MCF 10A (cell line): ENCODE measurements around the gene TUBB2A. TPM values are rescaled to one million over a fixed set of nuclear protein-coding genes. Genes with fewer than 3 reads are reported as not detected.
"Not testable (repeated sequence)": the region's sequence is repeated elsewhere in the genome, so short reads cannot be mapped to it uniquely, and the experiment has no call there.

Experiments used
- BruUV-seq: library from RNA; stranded (reverse); fragments of 400-500 nt; replicated peaks from 2 replicates; lab custom pipeline; 2021; lab: Mats Ljungman, UMichigan
- CTCF ChIA-PET: fragments of 300-600 bp; sonication (Branson Sonifier 250); formaldehyde crosslinking; extraction: SDS; loops from one replicate; lab custom pipeline; 2021; ENCODE audit warnings: antibody characterized with exemption, inconsistent platforms; lab: Yijun Ruan, JAX
- POLR2A ChIA-PET: fragments of 300-600, 350-650 bp; sonication (Branson Sonifier 250); formaldehyde crosslinking; extraction: SDS; loops from one replicate; lab custom pipeline; 2020; ENCODE audit warnings: antibody characterized with exemption, inconsistent platforms; lab: Yijun Ruan, JAX
- DNase-seq: peaks from one replicate; pipeline ENCODE4 v3.0.0-alpha.2; 2018; ENCODE audit not compliant: unreplicated experiment
- H3K27ac Mint-ChIP-seq: one replicate; pipeline ENCODE4 v1.8.0; 2022; ENCODE audit warnings: mild to moderate bottlenecking, low read depth, mixed read lengths; ENCODE audit not compliant: unreplicated experiment
- H3K27me3 Mint-ChIP-seq: one replicate; pipeline ENCODE4 v1.8.0; 2022; ENCODE audit warnings: mixed read lengths; ENCODE audit not compliant: insufficient read depth, unreplicated experiment
- H3K36me3 Mint-ChIP-seq: one replicate; pipeline ENCODE4 v1.8.0; 2022; ENCODE audit warnings: mild to moderate bottlenecking, moderate library complexity, mixed read lengths; ENCODE audit not compliant: insufficient read depth, unreplicated experiment
- H3K4me1 Mint-ChIP-seq: one replicate; pipeline ENCODE4 v1.8.0; 2022; ENCODE audit warnings: mixed read lengths; ENCODE audit not compliant: insufficient read depth, unreplicated experiment
- H3K4me3 Mint-ChIP-seq: one replicate; pipeline ENCODE4 v1.8.0; 2022; ENCODE audit warnings: mild to moderate bottlenecking, moderate library complexity, mixed read lengths; ENCODE audit not compliant: unreplicated experiment
- H3K9me3 Mint-ChIP-seq: one replicate; pipeline ENCODE4 v1.8.0; 2022; ENCODE audit warnings: mixed read lengths; ENCODE audit not compliant: unreplicated experiment
- CTCF ChIP-seq: fragments of 200-600 bp; IDR thresholded peaks from one replicate; pipeline ENCODE4 v1.8.0; 2022; ENCODE audit warnings: antibody characterized with exemption, mild to moderate bottlenecking; ENCODE audit not compliant: unreplicated experiment
- intact Hi-C: fragments of 100-400 bp; cut with micrococcal nuclease; formaldehyde crosslinking; loops from 2 replicates; pipeline ENCODE4 v1.14.1; 2022
- total RNA-seq: library from RNA; stranded (reverse); gene quantifications from 2 replicates; pipeline ENCODE4 v1.2.3, GENCODE V29; 2022

The TUBB2A gene
- total RNA-seq, 1 experiment from 2014 or later, result 13.3 TPM

- BruUV-seq, result no TSS peak
- Mint-ChIP-seq H3K27me3 (no peaks in the 10 kb centered on the region), H3K4me1 (no peaks in the 10 kb centered on the region), H3K27ac (no peak overlapping the region), H3K4me3 (no peak overlapping the region), H3K36me3 (no peaks in the 10 kb centered on the region), H3K9me3 (peaks cover 7% of the 10 kb centered on the region)
- DNase-seq, result no peak
- intact Hi-C loops, result no loop called here
- ChIA-PET POLR2A (no interaction called here), CTCF (interaction anchor here (0.7 kb wide), 1 partner anchor 169 kb away, joined by 3 read pairs; no protein-coding TSS in a partner anchor)
- TF ChIP-seq CTCF, result no peak
These were observed 42.0 kb upstream of the TUBB2A start for GRCh38 chr6:3199382-3199781.

- H3K4me1 Mint-ChIP-seq, BruUV-seq, H3K9me3 Mint-ChIP-seq, H3K4me3 Mint-ChIP-seq, H3K27me3 Mint-ChIP-seq, CTCF ChIA-PET, DNase-seq, intact Hi-C loops, H3K36me3 Mint-ChIP-seq, H3K27ac Mint-ChIP-seq, POLR2A ChIA-PET: not testable (repeated sequence)
These were observed 40.4 kb upstream of the TUBB2A start for GRCh38 chr6:3197734-3198133.

- intact Hi-C loops, result no loop called here
- Mint-ChIP-seq H3K27ac (no peak overlapping the region), H3K9me3 (peaks cover 7% of the 10 kb centered on the region), H3K36me3 (no peaks in the 10 kb centered on the region), H3K27me3 (no peaks in the 10 kb centered on the region), H3K4me3 (no peak overlapping the region), H3K4me1 (no peaks in the 10 kb centered on the region)
- DNase-seq, result no peak
- POLR2A ChIA-PET, result interaction anchor here (0.8 to 1.0 kb wide), 3 partner anchors 12 to 47 kb away, joined by 3 read pairs; no protein-coding TSS in a partner anchor
- BruUV-seq, result no TSS peak
- CTCF ChIA-PET, result interaction anchor here (1.1 kb wide), 1 partner anchor 9 kb away, joined by 3 read pairs; no protein-coding TSS in a partner anchor
- no peak for TF ChIP-seq CTCF
These were observed 39.4 kb upstream of the TUBB2A start for GRCh38 chr6:3196770-3197169.

GRCh38 chr6:3195695-3196497 lies 38.6 kb upstream of the TUBB2A start:
- intact Hi-C loops, result no loop called here
- H3K4me3 Mint-ChIP-seq, result no peak overlapping the region
- H3K27me3 Mint-ChIP-seq, result no peaks in the 10 kb centered on the region
- no peaks in the 10 kb centered on the region for H3K4me1 Mint-ChIP-seq
- TF ChIP-seq CTCF, result no peak
- peaks cover 7% of the 10 kb centered on the region for H3K9me3 Mint-ChIP-seq
- no peak for DNase-seq
- no peak overlapping the region for H3K27ac Mint-ChIP-seq
- no peaks in the 10 kb centered on the region for H3K36me3 Mint-ChIP-seq
- BruUV-seq, result no TSS peak
- ChIA-PET POLR2A (interaction anchor here (0.7 to 1.0 kb wide), 4 partner anchors 13 to 48 kb away, joined by 3 read pairs; no protein-coding TSS in a partner anchor), CTCF (interaction anchor here (0.6 to 1.1 kb wide), 3 partner anchors 10 to 43 kb away, joined by 3 to 4 read pairs (median 3); no protein-coding TSS in a partner anchor)
